Endothelial cell of umbilical vein (primary cell): ENCODE measurements around the gene GBE1. TPM values are rescaled to one million over a fixed set of nuclear protein-coding genes. Genes with fewer than 3 reads are reported as not detected.

Source experiments
- BruUV-seq: library from RNA; stranded (reverse); fragments of 400-500 nt; replicated peaks from 2 replicates; lab custom pipeline; 2021; lab: Mats Ljungman, UMichigan
- CTCF ChIA-PET: fragments of 300-600, 350-600 bp; sonication (Branson Sonifier 250); formaldehyde crosslinking; loops from one replicate; lab custom pipeline; 2021; ENCODE audit warnings: antibody characterized with exemption, inconsistent platforms; lab: Charles Lee
- POLR2A ChIA-PET: fragments of 300-600, 350-600 bp; sonication (Branson Sonifier 250); formaldehyde crosslinking; loops from one replicate; lab custom pipeline; 2021; ENCODE audit warnings: antibody characterized with exemption, inconsistent platforms; lab: Charles Lee
- DNase-seq: peaks from one replicate; pipeline ENCODE4 v3.0.0-alpha.2; 2011; ENCODE audit warnings: low read depth, low spot score
- FAIRE-seq: peaks from 2 replicates; lab custom pipeline; 2011; peaks lifted over from hg19 to GRCh38; lab: Jason Lieb, UNC
- H2AFZ ChIP-seq: 2 replicates; pipeline ENCODE4 v1.6.0; 2012; ENCODE audit warnings: low read depth, low read length, control low read depth, inconsistent platforms
- H3K27ac ChIP-seq: 2 replicates; pipeline ENCODE4 v1.5.1; 2011; ENCODE audit warnings: low read depth, mild to moderate bottlenecking, control low read depth, low read length, moderate library complexity; ENCODE audit not compliant: insufficient read depth
- H3K27me3 ChIP-seq, 2 experiments: 2 replicates each; pipeline versions ENCODE4 v1.6.0 to v1.6.1; 2011; ENCODE audit warnings: low read length in 2 of 2, mixed read lengths in 1 of 2; ENCODE audit not compliant: control insufficient read depth in 2 of 2, insufficient read depth in 2 of 2
- H3K36me3 ChIP-seq, 2 experiments: 2 replicates in 1 of 2; 3 replicates in 1 of 2; pipeline ENCODE4 v1.5.1; 2011; ENCODE audit warnings: low read length in 2 of 2, mild to moderate bottlenecking in 1 of 2, moderate library complexity in 1 of 2; ENCODE audit not compliant: control insufficient read depth in 2 of 2, insufficient read depth in 2 of 2; ENCODE audit errors: extremely low read depth in 1 of 2
- H3K4me1 ChIP-seq: 3 replicates; pipeline ENCODE4 v1.5.1; 2011; ENCODE audit warnings: mild to moderate bottlenecking, low read length; ENCODE audit not compliant: control insufficient read depth, insufficient read depth; ENCODE audit errors: extremely low read depth
- H3K4me2 ChIP-seq: 2 replicates; pipeline ENCODE4 v1.6.1; 2011; ENCODE audit warnings: low read length, control low read depth, mixed read lengths; ENCODE audit not compliant: insufficient read depth
- H3K4me3 ChIP-seq, 3 experiments: fragments of 200-600 bp in 1 of 3; sonication (generic), shearing (Covaris generic) in 1 of 3; replicated peaks in 1 of 3; 2 replicates each; pipeline ENCODE4 v1.5.1; 2011 to 2016; ENCODE audit warnings: control low read depth in 3 of 3, low read length in 3 of 3, mild to moderate bottlenecking in 2 of 3, inconsistent platforms in 1 of 3, low read depth in 1 of 3, moderate library complexity in 1 of 3; ENCODE audit not compliant: insufficient read depth in 1 of 3
- H3K79me2 ChIP-seq: 2 replicates; pipeline ENCODE4 v1.6.0; 2012; ENCODE audit warnings: low read length, inconsistent platforms; ENCODE audit not compliant: control insufficient read depth, insufficient read depth
- H3K9ac ChIP-seq: replicated peaks from 2 replicates; pipeline ENCODE3; 2011; ENCODE audit warnings: low read length, control low read depth; ENCODE audit not compliant: insufficient read depth; ENCODE audit errors: extremely low read depth
- H3K9me1 ChIP-seq: replicated peaks from 3 replicates; pipeline ENCODE4 v1.6.0; 2011; ENCODE audit warnings: mild to moderate bottlenecking, low read length; ENCODE audit not compliant: control insufficient read depth, insufficient read depth; ENCODE audit errors: extremely low read depth
- H3K9me3 ChIP-seq: replicated peaks from 2 replicates; pipeline ENCODE4 v1.5.1; 2012; ENCODE audit warnings: low read length, inconsistent platforms; ENCODE audit not compliant: control insufficient read depth, insufficient read depth
- H4K20me1 ChIP-seq: replicated peaks from 2 replicates; pipeline ENCODE3; 2011; ENCODE audit warnings: mild to moderate bottlenecking, low read length; ENCODE audit not compliant: control insufficient read depth, insufficient read depth; ENCODE audit errors: extremely low read depth
- EZH2 ChIP-seq: IDR thresholded peaks from 2 replicates; pipeline ENCODE4 v1.6.1; 2012; ENCODE audit warnings: borderline replicate concordance, low read depth, mild to moderate bottlenecking, moderate library complexity, low read length, inconsistent platforms; ENCODE audit not compliant: severe bottlenecking
- FOS ChIP-seq: IDR thresholded peaks from 2 replicates; pipeline ENCODE4 v1.6.1; 2011; ENCODE audit warnings: mild to moderate bottlenecking, low read length, moderate library complexity, borderline replicate concordance; ENCODE audit not compliant: insufficient read depth
- GATA2 ChIP-seq: IDR thresholded peaks from 2 replicates; pipeline ENCODE4 v1.7.0; 2011; ENCODE audit warnings: low read depth, mild to moderate bottlenecking, moderate library complexity, mixed read lengths, low read length; ENCODE audit not compliant: insufficient read length, insufficient read depth
- JUN ChIP-seq: IDR thresholded peaks from 2 replicates; pipeline ENCODE4 v1.6.1; 2011; ENCODE audit warnings: borderline replicate concordance, low read depth; ENCODE audit not compliant: insufficient read length, insufficient read depth
- MAX ChIP-seq: IDR thresholded peaks from 2 replicates; pipeline ENCODE4 v1.6.1; 2011; ENCODE audit not compliant: insufficient read depth, insufficient read length
- MYC ChIP-seq: IDR thresholded peaks from one replicate; pipeline ENCODE4 v1.6.1; 2011; ENCODE audit warnings: mild to moderate bottlenecking, low read depth, low read length
- POLR2A ChIP-seq: IDR thresholded peaks from 2 replicates; pipeline ENCODE4 v1.6.1; 2012; ENCODE audit warnings: low read depth, mild to moderate bottlenecking, control low read depth, low read length
- POLR2AphosphoS5 ChIP-seq: IDR thresholded peaks from 2 replicates; pipeline ENCODE4 v1.6.1; 2012; ENCODE audit warnings: low read depth, mild to moderate bottlenecking, control low read depth, low read length, moderate library complexity; ENCODE audit not compliant: insufficient read depth
- dilution Hi-C: fragments of 300-500 bp; cut with MboI; formaldehyde crosslinking; loops from one replicate; pipeline ENCODE4 v1.15.0; 2019; ENCODE audit warnings: low sequenced_read_pairs; ENCODE audit not compliant: extremely low pct_ligation_motif_present
- intact Hi-C: fragments of 100-400 bp; cut with micrococcal nuclease; formaldehyde crosslinking; loops from one replicate; pipeline ENCODE4 v1.10.0; 2022
- polyA plus RNA-seq, 4 experiments: library from polyadenylated mRNA; depleted of rRNA in 3 of 4; stranded (reverse) in 3 of 4; unstranded in 1 of 4; fragments of >200 nt; gene quantifications; 2 replicates each; pipeline versions ENCODE4 v1.2.1 to v1.2.3, GENCODE V29; 2011 to 2012; ENCODE audit warnings: missing spikeins in 1 of 4
- total RNA-seq: library from RNA; stranded (reverse); gene quantifications from 2 replicates; pipeline ENCODE4 v1.2.3, GENCODE V29; 2021
- TF ChIP-seq, protein P1 (sequence below), 2 donors: IDR thresholded peaks; 1 replicate in 1 of 2; 2 replicates in 1 of 2; pipeline ENCODE4 v1.5.1; 2011; ENCODE audit warnings: low read length in 2 of 2, mild to moderate bottlenecking in 2 of 2, moderate library complexity in 2 of 2, control low read depth in 1 of 2, inconsistent platforms in 1 of 2, low read depth in 1 of 2; ENCODE audit not compliant: insufficient read depth in 1 of 2; ENCODE audit errors: extremely low read depth in 1 of 2

The GBE1 gene
- total and polyA plus RNA-seq, 2 donors (not counting 3 experiments of a cell fraction or from before 2014, with no cell fraction given) = 35.9 to 110 TPM

- Histone ChIP-seq H3K9me3 (no peaks in the 10 kb centered on the region), H3K36me3 (no peaks in the 10 kb centered on the region), H3K27me3 (no peaks in the 10 kb centered on the region), H3K9ac (no peak overlapping the region), H4K20me1 (no peaks in the 10 kb centered on the region), H3K27ac (no peak overlapping the region), H3K4me2 (no peak overlapping the region), H3K9me1 (no peaks in the 10 kb centered on the region), H3K4me1 (no peaks in the 10 kb centered on the region), H3K4me3 (no peak overlapping the region), H2AFZ (no peak overlapping the region), H3K79me2 (no peaks in the 10 kb centered on the region)
- no TSS peak for BruUV-seq
- FAIRE-seq = no peak
- ChIA-PET CTCF (interaction anchor here (1.9 to 2.4 kb wide), 2 partner anchors 12 to 83 kb away, joined by 5 to 21 read pairs; no protein-coding TSS in a partner anchor), POLR2A (no interaction called here)
- no peak for DNase-seq
- intact Hi-C loops (no loop called here), dilution Hi-C loops (no loop called here)
- TF ChIP-seq JUN (no peak), POLR2AphosphoS5 (no peak), FOS (no peak), EZH2 (no peak), GATA2 (no peak), MAX (no peak), POLR2A (no peak), MYC (no peak)
- TF ChIP-seq, protein P1, sequence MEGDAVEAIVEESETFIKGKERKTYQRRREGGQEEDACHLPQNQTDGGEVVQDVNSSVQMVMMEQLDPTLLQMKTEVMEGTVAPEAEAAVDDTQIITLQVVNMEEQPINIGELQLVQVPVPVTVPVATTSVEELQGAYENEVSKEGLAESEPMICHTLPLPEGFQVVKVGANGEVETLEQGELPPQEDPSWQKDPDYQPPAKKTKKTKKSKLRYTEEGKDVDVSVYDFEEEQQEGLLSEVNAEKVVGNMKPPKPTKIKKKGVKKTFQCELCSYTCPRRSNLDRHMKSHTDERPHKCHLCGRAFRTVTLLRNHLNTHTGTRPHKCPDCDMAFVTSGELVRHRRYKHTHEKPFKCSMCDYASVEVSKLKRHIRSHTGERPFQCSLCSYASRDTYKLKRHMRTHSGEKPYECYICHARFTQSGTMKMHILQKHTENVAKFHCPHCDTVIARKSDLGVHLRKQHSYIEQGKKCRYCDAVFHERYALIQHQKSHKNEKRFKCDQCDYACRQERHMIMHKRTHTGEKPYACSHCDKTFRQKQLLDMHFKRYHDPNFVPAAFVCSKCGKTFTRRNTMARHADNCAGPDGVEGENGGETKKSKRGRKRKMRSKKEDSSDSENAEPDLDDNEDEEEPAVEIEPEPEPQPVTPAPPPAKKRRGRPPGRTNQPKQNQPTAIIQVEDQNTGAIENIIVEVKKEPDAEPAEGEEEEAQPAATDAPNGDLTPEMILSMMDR (IDR thresholded peaks at IDR 0.05; ENCODE audit: extremely low read depth in 1 of 2, insufficient read depth in 1 of 2, low read depth in 1 of 2, low read length in 2 of 2) = no peak
Observed at GRCh38 chr3:81502236-81502635, 259.2 kb downstream of the GBE1 start.
